Testis (tissue), 2 donors: ENCODE results near the gene OLFM1.

Experiments
- POLR2A ChIP-seq: fragments of 450-650 bp; IDR thresholded peaks from one replicate; pipeline ENCODE4 v1.6.1; 2017; ENCODE audit warnings: antibody characterized with exemption, mild to moderate bottlenecking, moderate library complexity
- TF ChIP-seq, protein P1 (sequence below), 3 experiments: fragments of 450-650 bp in 2 of 3; fragments of 200-600 bp in 1 of 3; sonication (generic) in 1 of 3; IDR thresholded peaks; one replicate each; pipeline ENCODE4 v1.5.1; 2016 to 2019; ENCODE audit warnings: antibody characterized with exemption in 3 of 3, mild to moderate bottlenecking in 2 of 3, moderate library complexity in 1 of 3

- no peak for TF ChIP-seq POLR2A
- TF ChIP-seq, protein P1, sequence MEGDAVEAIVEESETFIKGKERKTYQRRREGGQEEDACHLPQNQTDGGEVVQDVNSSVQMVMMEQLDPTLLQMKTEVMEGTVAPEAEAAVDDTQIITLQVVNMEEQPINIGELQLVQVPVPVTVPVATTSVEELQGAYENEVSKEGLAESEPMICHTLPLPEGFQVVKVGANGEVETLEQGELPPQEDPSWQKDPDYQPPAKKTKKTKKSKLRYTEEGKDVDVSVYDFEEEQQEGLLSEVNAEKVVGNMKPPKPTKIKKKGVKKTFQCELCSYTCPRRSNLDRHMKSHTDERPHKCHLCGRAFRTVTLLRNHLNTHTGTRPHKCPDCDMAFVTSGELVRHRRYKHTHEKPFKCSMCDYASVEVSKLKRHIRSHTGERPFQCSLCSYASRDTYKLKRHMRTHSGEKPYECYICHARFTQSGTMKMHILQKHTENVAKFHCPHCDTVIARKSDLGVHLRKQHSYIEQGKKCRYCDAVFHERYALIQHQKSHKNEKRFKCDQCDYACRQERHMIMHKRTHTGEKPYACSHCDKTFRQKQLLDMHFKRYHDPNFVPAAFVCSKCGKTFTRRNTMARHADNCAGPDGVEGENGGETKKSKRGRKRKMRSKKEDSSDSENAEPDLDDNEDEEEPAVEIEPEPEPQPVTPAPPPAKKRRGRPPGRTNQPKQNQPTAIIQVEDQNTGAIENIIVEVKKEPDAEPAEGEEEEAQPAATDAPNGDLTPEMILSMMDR (IDR thresholded peaks at IDR 0.05), result no peak
Observed at GRCh38 chr9:135098400-135099105, 11.1 kb downstream of the OLFM1 start.
